GM23338 (cell line): ENCODE measurements around the gene UVRAG. TPM values are rescaled to one million over a fixed set of nuclear protein-coding genes. Genes with fewer than 3 reads are reported as not detected.

Source experiments
- ATAC-seq: fragments of 200-7000 bp; cut with Tn5 transposase; 3 replicates; pipeline ENCODE4 v1.9.1; 2020
- DNase-seq: peaks from one replicate; pipeline ENCODE4 v3.0.0-alpha.2; 2015; ENCODE audit warnings: low spot score
- H2AFZ ChIP-seq: fragments of 200-600 bp; sonication (generic); 2 replicates; pipeline ENCODE4 v1.8.0; 2016; ENCODE audit warnings: antibody characterized with exemption, mild to moderate bottlenecking, moderate library complexity
- H3F3A ChIP-seq: fragments of 200-600 bp; sonication (generic); replicated peaks from 2 replicates; pipeline ENCODE4 v1.8.0; 2017; ENCODE audit warnings: antibody characterized with exemption, mixed run types, low read depth
- H3K27ac ChIP-seq: fragments of 200-600 bp; sonication (generic); 2 replicates; pipeline ENCODE4 v1.6.1; 2016; ENCODE audit warnings: low read depth
- H3K27me3 ChIP-seq: fragments of 200-600 bp; sonication (generic); 2 replicates; pipeline ENCODE4 v1.8.0; 2016; ENCODE audit warnings: mild to moderate bottlenecking, mixed run types, moderate library complexity; ENCODE audit not compliant: insufficient read depth
- H3K36me3 ChIP-seq: fragments of 200-600 bp; sonication (generic); 2 replicates; pipeline ENCODE4 v1.8.0; 2016; ENCODE audit warnings: mild to moderate bottlenecking; ENCODE audit not compliant: insufficient read depth
- H3K4me1 ChIP-seq: fragments of 200-600 bp; sonication (generic); 2 replicates; pipeline ENCODE4 v1.8.0; 2016; ENCODE audit warnings: mild to moderate bottlenecking, moderate library complexity; ENCODE audit not compliant: insufficient read depth
- H3K4me2 ChIP-seq: fragments of 200-600 bp; sonication (generic); 2 replicates; pipeline ENCODE4 v1.7.1; 2017; ENCODE audit warnings: mixed run types
- H3K4me3 ChIP-seq: fragments of 200-600 bp; sonication (generic); 2 replicates; pipeline ENCODE4 v1.6.1; 2016; ENCODE audit warnings: mixed run types
- H3K79me2 ChIP-seq: fragments of 200-600 bp; sonication (generic); replicated peaks from 2 replicates; pipeline ENCODE4 v1.8.0; 2017; ENCODE audit warnings: mild to moderate bottlenecking; ENCODE audit not compliant: insufficient read depth
- H3K9me2 ChIP-seq: fragments of 200-600 bp; sonication (generic); 2 replicates; pipeline ENCODE4 v1.8.0; 2017; ENCODE audit not compliant: insufficient read depth
- H4K20me1 ChIP-seq: fragments of 200-600 bp; sonication (generic); replicated peaks from 2 replicates; pipeline ENCODE4 v1.8.0; 2017; ENCODE audit warnings: mild to moderate bottlenecking; ENCODE audit not compliant: insufficient read depth
- H3K27ac Mint-ChIP-seq: 2 replicates; pipeline ENCODE4 v1.8.0; 2020; ENCODE audit warnings: inconsistent platforms, mild to moderate bottlenecking, moderate library complexity, mixed read lengths
- H3K27me3 Mint-ChIP-seq: 3 replicates; pipeline ENCODE4 v1.8.0; 2022; ENCODE audit warnings: low read depth, mild to moderate bottlenecking, moderate library complexity, mixed read lengths, inconsistent platforms; ENCODE audit not compliant: insufficient read depth, poor library complexity
- H3K36me3 Mint-ChIP-seq: 3 replicates; pipeline ENCODE4 v1.8.0; 2021; ENCODE audit warnings: low read depth, mild to moderate bottlenecking, inconsistent platforms, moderate library complexity, mixed read lengths
- H3K4me1 Mint-ChIP-seq: 3 replicates; pipeline ENCODE4 v1.8.0; 2020; ENCODE audit warnings: mild to moderate bottlenecking, inconsistent platforms, mixed read lengths
- H3K4me3 Mint-ChIP-seq: 3 replicates; pipeline ENCODE4 v1.8.0; 2021; ENCODE audit warnings: moderate library complexity, mild to moderate bottlenecking, inconsistent platforms, mixed read lengths
- H3K9me3 Mint-ChIP-seq: 3 replicates; pipeline ENCODE4 v1.8.0; 2020; ENCODE audit warnings: moderate library complexity, mild to moderate bottlenecking, inconsistent platforms, mixed read lengths
- CREB1 ChIP-seq: fragments of 250-450 bp; sonication (Bioruptor Pico); IDR thresholded peaks from 2 replicates; pipeline ENCODE4 v1.5.0; 2020; ENCODE audit warnings: low read depth, mild to moderate bottlenecking, moderate library complexity
- CTCF ChIP-seq, 2 experiments: fragments of 200-600 bp in 1 of 2; sonication (generic) in 1 of 2; conservative IDR thresholded peaks; 2 replicates each; pipeline versions ENCODE4 v1.5.1 to v1.6.1; 2016 to 2017; ENCODE audit warnings: antibody characterized with exemption in 2 of 2, low read depth in 2 of 2, mild to moderate bottlenecking in 2 of 2, moderate library complexity in 1 of 2
- EZH2 ChIP-seq: fragments of 200-600 bp; sonication (generic); IDR thresholded peaks from one replicate; pipeline ENCODE4 v1.8.0; 2017; ENCODE audit warnings: antibody characterized with exemption, mild to moderate bottlenecking, low read depth; ENCODE audit not compliant: unreplicated experiment
- EZH2phosphoT487 ChIP-seq: fragments of 200-600 bp; sonication (generic); IDR thresholded peaks from one replicate; pipeline ENCODE4 v1.8.1; 2018; ENCODE audit warnings: antibody characterized with exemption; ENCODE audit not compliant: unreplicated experiment
- JUNB ChIP-seq: IDR thresholded peaks from one replicate; pipeline ENCODE4 v1.6.1; 2016; ENCODE audit warnings: antibody characterized with exemption; ENCODE audit not compliant: unreplicated experiment
- NANOG ChIP-seq: IDR thresholded peaks from 2 replicates; pipeline ENCODE4 v1.6.1; 2016; ENCODE audit warnings: antibody characterized with exemption, borderline replicate concordance
- STAT1 ChIP-seq: IDR thresholded peaks from one replicate; pipeline ENCODE4 v1.6.1; 2016; ENCODE audit warnings: antibody characterized with exemption; ENCODE audit not compliant: unreplicated experiment
- ZNF114 ChIP-seq: fragments of 250-450 bp; sonication (Bioruptor Pico); IDR thresholded peaks from 2 replicates; pipeline ENCODE4 v1.5.0; 2020; ENCODE audit warnings: mild to moderate bottlenecking, moderate library complexity
- ZNF331 ChIP-seq: fragments of 250-450 bp; sonication (Bioruptor Pico); IDR thresholded peaks from 2 replicates; pipeline ENCODE4 v1.5.0; 2020; ENCODE audit warnings: low read depth, mild to moderate bottlenecking, moderate library complexity
- polyA plus RNA-seq: library from polyadenylated mRNA; unstranded; fragments of >200 nt; fragmentation: Nextera tagmentation; extraction: Ambion mirVana; gene quantifications from 2 replicates; pipeline ENCODE4 v1.2.1, GENCODE V29; 2016
- total RNA-seq: library from RNA; depleted of rRNA; stranded (reverse); fragments of >200 nt; shearing (Covaris generic); gene quantifications from 2 replicates; pipeline ENCODE4 v1.2.3, GENCODE V29; 2014
- TF ChIP-seq, protein P1 (sequence below): IDR thresholded peaks from one replicate; pipeline ENCODE4 v1.6.1; 2018; ENCODE audit warnings: antibody characterized with exemption; ENCODE audit not compliant: unreplicated experiment
- TF ChIP-seq, protein P2 (sequence below): IDR thresholded peaks from 2 replicates; pipeline ENCODE4 v1.6.1; 2016; ENCODE audit warnings: antibody characterized with exemption

UVRAG gene
- total and polyA plus RNA-seq, 2 experiments from 2014 or later: 15.3 to 17.4 TPM

- TF ChIP-seq, protein P1, sequence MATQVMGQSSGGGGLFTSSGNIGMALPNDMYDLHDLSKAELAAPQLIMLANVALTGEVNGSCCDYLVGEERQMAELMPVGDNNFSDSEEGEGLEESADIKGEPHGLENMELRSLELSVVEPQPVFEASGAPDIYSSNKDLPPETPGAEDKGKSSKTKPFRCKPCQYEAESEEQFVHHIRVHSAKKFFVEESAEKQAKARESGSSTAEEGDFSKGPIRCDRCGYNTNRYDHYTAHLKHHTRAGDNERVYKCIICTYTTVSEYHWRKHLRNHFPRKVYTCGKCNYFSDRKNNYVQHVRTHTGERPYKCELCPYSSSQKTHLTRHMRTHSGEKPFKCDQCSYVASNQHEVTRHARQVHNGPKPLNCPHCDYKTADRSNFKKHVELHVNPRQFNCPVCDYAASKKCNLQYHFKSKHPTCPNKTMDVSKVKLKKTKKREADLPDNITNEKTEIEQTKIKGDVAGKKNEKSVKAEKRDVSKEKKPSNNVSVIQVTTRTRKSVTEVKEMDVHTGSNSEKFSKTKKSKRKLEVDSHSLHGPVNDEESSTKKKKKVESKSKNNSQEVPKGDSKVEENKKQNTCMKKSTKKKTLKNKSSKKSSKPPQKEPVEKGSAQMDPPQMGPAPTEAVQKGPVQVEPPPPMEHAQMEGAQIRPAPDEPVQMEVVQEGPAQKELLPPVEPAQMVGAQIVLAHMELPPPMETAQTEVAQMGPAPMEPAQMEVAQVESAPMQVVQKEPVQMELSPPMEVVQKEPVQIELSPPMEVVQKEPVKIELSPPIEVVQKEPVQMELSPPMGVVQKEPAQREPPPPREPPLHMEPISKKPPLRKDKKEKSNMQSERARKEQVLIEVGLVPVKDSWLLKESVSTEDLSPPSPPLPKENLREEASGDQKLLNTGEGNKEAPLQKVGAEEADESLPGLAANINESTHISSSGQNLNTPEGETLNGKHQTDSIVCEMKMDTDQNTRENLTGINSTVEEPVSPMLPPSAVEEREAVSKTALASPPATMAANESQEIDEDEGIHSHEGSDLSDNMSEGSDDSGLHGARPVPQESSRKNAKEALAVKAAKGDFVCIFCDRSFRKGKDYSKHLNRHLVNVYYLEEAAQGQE: no peak
- no peak for TF ChIP-seq ZNF114
- no peak for TF ChIP-seq CREB1 (CRISPR knock-in tag)
- no peak for TF ChIP-seq EZH2phosphoT487
- TF ChIP-seq ZNF331 (CRISPR knock-in tag): no peak
- TF ChIP-seq CTCF (conservative IDR thresholded peaks at IDR 0.05; ENCODE audit: low read depth in 2 of 2): no peak
Measured at GRCh38 chr11:75782540-75783263, 32.3 kb upstream of the UVRAG start (continued).

DNA sequence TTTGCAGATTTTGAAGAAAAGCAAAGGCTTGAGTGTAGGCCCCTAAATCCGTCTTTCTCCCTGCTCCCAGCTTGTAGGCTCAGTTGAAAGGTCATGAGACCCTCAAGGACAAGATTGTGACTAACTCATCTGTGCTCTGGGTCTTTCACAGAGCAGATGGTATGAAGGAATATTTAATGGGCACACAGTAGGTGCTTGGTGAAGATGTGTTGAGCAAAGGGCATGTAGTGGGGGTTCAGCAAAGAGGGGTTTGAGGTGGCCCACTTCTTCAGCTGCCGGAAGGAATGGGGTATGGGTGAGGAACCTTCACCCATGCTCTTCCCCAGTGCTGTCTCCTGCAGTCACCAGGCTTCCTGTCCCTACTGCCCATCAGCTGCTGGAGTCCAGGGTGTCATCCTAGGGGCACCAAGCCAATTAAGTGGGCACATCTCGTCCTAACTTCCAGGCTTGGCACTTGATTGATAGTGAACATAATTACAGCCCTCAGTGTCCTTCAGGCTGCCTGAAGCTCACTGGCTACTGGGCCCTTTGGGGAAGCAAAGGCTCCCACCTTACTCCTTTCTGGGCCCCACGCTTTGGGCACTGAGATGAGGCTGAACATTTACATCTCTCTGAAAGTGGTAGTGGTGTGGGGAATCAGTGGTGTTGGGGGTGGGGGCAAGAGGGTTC, 31.5 kb upstream of the UVRAG start:
- Mint-ChIP-seq H3K27me3 (peaks cover 3% of the 10 kb centered on the region), H3K36me3 (no peaks in the 10 kb centered on the region), H3K4me3 (no peak overlapping the region), H3K4me1 (no peaks in the 10 kb centered on the region), H3K9me3 (no peaks in the 10 kb centered on the region), H3K27ac (no peak overlapping the region)
- DNase-seq (no peak), ATAC-seq (no peak)
- Histone ChIP-seq H3K27me3 (no peaks in the 10 kb centered on the region), H3K4me3 (no peak overlapping the region), H4K20me1 (no peaks in the 10 kb centered on the region), H3K4me1 (no peaks in the 10 kb centered on the region), H3K9me2 (no peaks in the 10 kb centered on the region), H3F3A (no peaks in the 10 kb centered on the region), H2AFZ (no peak overlapping the region), H3K79me2 (no peaks in the 10 kb centered on the region), H3K36me3 (no peaks in the 10 kb centered on the region), H3K27ac (no peak overlapping the region), H3K4me2 (no peak overlapping the region)
- TF ChIP-seq EZH2phosphoT487 (no peak), ZNF114 (no peak), STAT1 (no peak), NANOG (no peak), JUNB (no peak), CTCF (conservative IDR thresholded peaks at IDR 0.05; ENCODE audit: low read depth in 2 of 2) (no peak), CREB1 (CRISPR knock-in tag) (no peak), EZH2 (no peak), ZNF331 (CRISPR knock-in tag) (no peak)
- TF ChIP-seq, protein P1: no peak
- TF ChIP-seq, protein P2, sequence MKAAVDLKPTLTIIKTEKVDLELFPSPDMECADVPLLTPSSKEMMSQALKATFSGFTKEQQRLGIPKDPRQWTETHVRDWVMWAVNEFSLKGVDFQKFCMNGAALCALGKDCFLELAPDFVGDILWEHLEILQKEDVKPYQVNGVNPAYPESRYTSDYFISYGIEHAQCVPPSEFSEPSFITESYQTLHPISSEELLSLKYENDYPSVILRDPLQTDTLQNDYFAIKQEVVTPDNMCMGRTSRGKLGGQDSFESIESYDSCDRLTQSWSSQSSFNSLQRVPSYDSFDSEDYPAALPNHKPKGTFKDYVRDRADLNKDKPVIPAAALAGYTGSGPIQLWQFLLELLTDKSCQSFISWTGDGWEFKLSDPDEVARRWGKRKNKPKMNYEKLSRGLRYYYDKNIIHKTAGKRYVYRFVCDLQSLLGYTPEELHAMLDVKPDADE: no peak
